H1 (cell line): Measurements from ENCODE around the gene IL27RA. TPM values are rescaled to one million over a fixed set of nuclear protein-coding genes. Genes with fewer than 3 reads are reported as not detected.

Experiments
- CTCF ChIA-PET: fragments of 300-600 bp; sonication (Branson Sonifier 250); formaldehyde crosslinking; loops from one replicate; lab custom pipeline; 2021; ENCODE audit not compliant: partially characterized antibody; lab: Charles Lee
- POLR2A ChIA-PET: fragments of 300-600 bp; sonication (Branson Sonifier 250); formaldehyde crosslinking; loops from one replicate; lab custom pipeline; 2021; ENCODE audit warnings: inconsistent platforms; ENCODE audit not compliant: partially characterized antibody; lab: Charles Lee
- DNase-seq, 2 experiments: peaks; one replicate each; pipeline versions ENCODE4 v3.0.0 to v3.0.0-alpha.2; 2010 to 2022; ENCODE audit warnings: low spot score in 2 of 2, low read depth in 1 of 2, mixed read lengths in 1 of 2
- FAIRE-seq: peaks from 2 replicates; lab custom pipeline; 2011; peaks lifted over from hg19 to GRCh38; lab: Jason Lieb, UNC
- H2AFZ ChIP-seq: 2 replicates; pipeline ENCODE4 v1.8.1; 2012; ENCODE audit warnings: low read length, inconsistent platforms
- H2AK5ac ChIP-seq: 2 replicates; pipeline ENCODE4 v1.6.1; 2013; ENCODE audit warnings: low read depth, low read length
- H2BK120ac ChIP-seq: replicated peaks from 2 replicates; pipeline ENCODE3; 2013; ENCODE audit warnings: low read depth, low read length, inconsistent platforms
- H2BK12ac ChIP-seq: 2 replicates; pipeline ENCODE4 v1.6.1; 2013; ENCODE audit warnings: low read depth, low read length
- H2BK15ac ChIP-seq: 2 replicates; pipeline ENCODE4 v1.6.1; 2013; ENCODE audit warnings: low read length
- H2BK20ac ChIP-seq: 2 replicates; pipeline ENCODE4 v1.6.1; 2013; ENCODE audit warnings: low read length
- H2BK5ac ChIP-seq: 2 replicates; pipeline ENCODE4 v1.6.1; 2013; ENCODE audit warnings: low read depth, low read length
- H3K14ac ChIP-seq: 2 replicates; pipeline ENCODE4 v1.6.1; 2013; ENCODE audit warnings: inconsistent platforms; ENCODE audit not compliant: insufficient read length
- H3K18ac ChIP-seq: 2 replicates; pipeline ENCODE4 v1.6.1; 2013; ENCODE audit warnings: low read length; ENCODE audit errors: extremely low read depth
- H3K23ac ChIP-seq: 2 replicates; pipeline ENCODE4 v1.6.1; 2013; ENCODE audit warnings: inconsistent platforms; ENCODE audit not compliant: insufficient read length
- H3K23me2 ChIP-seq: 2 replicates; pipeline ENCODE4 v1.6.1; 2013; ENCODE audit warnings: low read depth, low read length
- H3K27ac ChIP-seq: 2 replicates; pipeline ENCODE4 v1.6.1; 2011; ENCODE audit warnings: low read depth, low read length, inconsistent platforms
- H3K27me3 ChIP-seq, 4 experiments: replicated peaks in 1 of 4; 1 replicate in 1 of 4; 2 replicates in 3 of 4; pipeline versions ENCODE4 v1.6.1 to v1.8.1; 2011 to 2013; ENCODE audit warnings: low read length in 3 of 4, mild to moderate bottlenecking in 3 of 4, inconsistent platforms in 2 of 4, mixed read lengths in 2 of 4, moderate library complexity in 1 of 4; ENCODE audit not compliant: control insufficient read depth in 3 of 4, insufficient read depth in 3 of 4; ENCODE audit errors: extremely low read depth in 1 of 4
- H3K36me3 ChIP-seq, 4 experiments: 2 replicates each; pipeline versions ENCODE4 v1.6.1 to v1.8.1; 2011 to 2013; ENCODE audit warnings: mild to moderate bottlenecking in 4 of 4, low read length in 3 of 4, moderate library complexity in 2 of 4, control low read depth in 1 of 4, inconsistent platforms in 1 of 4; ENCODE audit not compliant: insufficient read depth in 4 of 4, control insufficient read depth in 2 of 4
- H3K4ac ChIP-seq: replicated peaks from 2 replicates; pipeline ENCODE3; 2013; ENCODE audit warnings: low read length, low read depth, mixed read lengths, inconsistent platforms; ENCODE audit not compliant: insufficient read length
- H3K4me1 ChIP-seq, 4 experiments: replicated peaks in 1 of 4; 1 replicate in 1 of 4; 2 replicates in 3 of 4; pipeline versions ENCODE4 v1.6.1 to v1.8.1; 2011 to 2013; ENCODE audit warnings: low read length in 3 of 4, inconsistent platforms in 2 of 4, mixed read lengths in 1 of 4; ENCODE audit not compliant: insufficient read depth in 4 of 4, control insufficient read depth in 3 of 4
- H3K4me2 ChIP-seq, 2 experiments: 2 replicates each; pipeline versions ENCODE4 v1.6.1 to v1.8.1; 2011 to 2013; ENCODE audit warnings: low read depth in 2 of 2, low read length in 2 of 2, control low read depth in 1 of 2, inconsistent platforms in 1 of 2, mild to moderate bottlenecking in 1 of 2; ENCODE audit not compliant: insufficient read depth in 1 of 2
- H3K4me3 ChIP-seq, 4 experiments: fragments of 200-600, 300-600 bp in 1 of 4; sonication (generic), shearing (Covaris generic), sonication (Bioruptor Twin) in 1 of 4; 2 replicates each; pipeline versions ENCODE4 v1.5.1 to v1.8.1; 2011 to 2016; ENCODE audit warnings: low read length in 4 of 4, low read depth in 3 of 4, control low read depth in 2 of 4, inconsistent platforms in 2 of 4, mild to moderate bottlenecking in 2 of 4, mixed read lengths in 1 of 4, moderate library complexity in 1 of 4; ENCODE audit not compliant: insufficient read depth in 2 of 4; ENCODE audit errors: extremely low read depth in 1 of 4
- H3K56ac ChIP-seq: replicated peaks from 2 replicates; pipeline ENCODE3; 2013; ENCODE audit warnings: low read depth, mild to moderate bottlenecking, mixed read lengths, low read length, inconsistent platforms; ENCODE audit not compliant: insufficient read length
- H3K79me1 ChIP-seq: 2 replicates; pipeline ENCODE4 v1.6.1; 2013; ENCODE audit warnings: low read depth, low read length, control low read depth
- H3K79me2 ChIP-seq, 2 experiments: 2 replicates each; pipeline versions ENCODE4 v1.6.1 to v1.8.1; 2012 to 2013; ENCODE audit warnings: low read length in 2 of 2, mild to moderate bottlenecking in 2 of 2, inconsistent platforms in 1 of 2; ENCODE audit not compliant: insufficient read depth in 2 of 2, control insufficient read depth in 1 of 2
- H3K9ac ChIP-seq, 4 experiments: replicated peaks in 1 of 4; 1 replicate in 1 of 4; 2 replicates in 3 of 4; pipeline versions ENCODE4 v1.6.1 to v1.8.1; 2011 to 2013; ENCODE audit warnings: low read depth in 3 of 4, low read length in 3 of 4, control low read depth in 2 of 4, mild to moderate bottlenecking in 2 of 4, moderate library complexity in 2 of 4, inconsistent platforms in 1 of 4; ENCODE audit errors: extremely low read depth in 1 of 4
- H3K9me3 ChIP-seq, 2 experiments: 2 replicates each; pipeline versions ENCODE4 v1.6.1 to v1.8.1; 2012 to 2013; ENCODE audit warnings: mild to moderate bottlenecking in 2 of 2, moderate library complexity in 2 of 2, control low read depth in 1 of 2, inconsistent platforms in 1 of 2, low read depth in 1 of 2, low read length in 1 of 2, mixed read lengths in 1 of 2; ENCODE audit not compliant: insufficient read depth in 2 of 2
- H4K20me1 ChIP-seq, 2 experiments: replicated peaks in 1 of 2; 2 replicates each; pipeline versions ENCODE3 to v1.8.1; 2011 to 2013; ENCODE audit warnings: inconsistent platforms in 2 of 2, low read length in 2 of 2, mild to moderate bottlenecking in 1 of 2; ENCODE audit not compliant: insufficient read depth in 2 of 2, control insufficient read depth in 1 of 2
- H4K5ac ChIP-seq: 2 replicates; pipeline ENCODE4 v1.6.1; 2013; ENCODE audit warnings: low read length, low read depth, mixed read lengths, inconsistent platforms; ENCODE audit not compliant: insufficient read length
- H4K8ac ChIP-seq: 2 replicates; pipeline ENCODE4 v1.8.0; 2013; ENCODE audit warnings: mild to moderate bottlenecking, moderate library complexity, low read length, inconsistent platforms; ENCODE audit not compliant: insufficient read depth; ENCODE audit errors: extremely low read depth
- H4K91ac ChIP-seq: replicated peaks from 2 replicates; pipeline ENCODE3; 2013; ENCODE audit warnings: low read length, mixed read lengths, inconsistent platforms; ENCODE audit not compliant: insufficient read length
- CHD2 ChIP-seq: IDR thresholded peaks from 2 replicates; pipeline ENCODE4 v1.6.1; 2012; ENCODE audit warnings: low read length, improper control_type of control experiment
- RFX5 ChIP-seq: IDR thresholded peaks from 2 replicates; pipeline ENCODE4 v1.6.1; 2011; ENCODE audit warnings: low read depth, low read length, improper control_type of control experiment, borderline replicate concordance
- SP2 ChIP-seq: IDR thresholded peaks from 2 replicates; pipeline ENCODE4 v1.6.1; 2012; ENCODE audit warnings: mild to moderate bottlenecking, low read length, inconsistent platforms
- SP4 ChIP-seq: IDR thresholded peaks from 2 replicates; pipeline ENCODE4 v1.6.1; 2012; ENCODE audit warnings: low read length, inconsistent platforms
- WGBS, 2 experiments: shearing (Covaris generic) in 1 of 2; methylation state at CpG; one replicate each; pipeline versions ENCODE4 v1.1.6 to v1.1.7; 2013 to 2015; ENCODE audit warnings: low lambda C conversion rate in 2 of 2, mixed read lengths in 2 of 2, inconsistent platforms in 1 of 2, low coverage in 1 of 2, missing lambda C conversion rate in 1 of 2; ENCODE audit not compliant: insufficient replicate concordance in 2 of 2, insufficient coverage in 1 of 2, insufficient read length in 1 of 2; ENCODE audit errors: extremely low coverage in 1 of 2, missing lambda C conversion rate in 1 of 2; 5-methylcytosine and 5-hydroxymethylcytosine counted together
- polyA plus RNA-seq, 7 experiments: library from polyadenylated mRNA; depleted of rRNA in 3 of 7; stranded (reverse) in 5 of 7; unstranded in 2 of 7; fragments of >200 nt in 5 of 7; fragments of 200-250 nt in 2 of 7; gene quantifications; 1 replicate in 5 of 7; 2 replicates in 1 of 7; 4 replicates in 1 of 7; pipeline versions ENCODE4 v1.2.1 to v1.2.3, GENCODE V29; 2011 to 2013; ENCODE audit warnings: missing spikeins in 2 of 7, mixed read lengths in 2 of 7
- total RNA-seq: library from RNA; stranded (reverse); fragmentation: NEBNext Ultra II Directional; extraction: Animal tissue kit (Norgen Biotek cat#: 25700); gene quantifications from 2 replicates; pipeline ENCODE4 v1.2.1, GENCODE V29; 2021

The IL27RA gene
- total and polyA plus RNA-seq, 2 of the 8 experiments (the other 6 are each of a cell fraction or from before 2014, with no cell fraction given): 9.9 to 14.7 TPM

DNA sequence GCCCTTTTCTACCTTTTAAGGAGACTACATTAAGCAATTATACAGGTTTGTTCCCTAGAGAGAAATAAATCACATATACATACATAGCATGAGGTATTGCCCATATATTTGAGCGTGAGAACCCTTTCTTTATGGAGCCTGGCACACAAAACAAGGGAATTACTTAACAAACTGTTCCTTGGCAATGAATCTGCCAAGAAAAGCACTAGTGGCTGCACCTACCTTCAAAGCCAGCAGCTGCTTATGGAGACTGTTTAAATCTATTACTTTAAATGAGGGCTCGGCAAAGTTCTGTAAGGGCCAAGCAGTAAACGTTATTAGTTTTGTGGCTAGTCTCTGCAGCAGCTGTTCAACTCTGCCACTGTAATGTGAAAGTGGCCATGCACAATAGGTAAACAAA lies 32.5 kb upstream of the IL27RA start:
- H2BK5ac ChIP-seq: no peak overlapping the region
- no peak overlapping the region for H2BK12ac ChIP-seq
- H2AK5ac ChIP-seq: no peak overlapping the region
- H3K36me3 ChIP-seq: peaks cover 0 to 7% (median 0%) of the 10 kb centered on the region in 4 experiments; a peak in 3 of 8 replicates
- H3K79me2 ChIP-seq: peaks cover 0 to 6% of the 10 kb centered on the region in 2 experiments; a peak in 2 of 4 replicates
- H3K79me1 ChIP-seq: peaks cover 9% of the 10 kb centered on the region
- no peak overlapping the region for H3K18ac ChIP-seq
- no peak overlapping the region for H2BK20ac ChIP-seq
- H3K9me3 ChIP-seq: peaks cover 6 to 12% of the 10 kb centered on the region in 2 experiments; a peak in 3 of 4 replicates
- FAIRE-seq (no peak), DNase-seq (no peak)
- H2BK120ac ChIP-seq: no peak overlapping the region
- no peak overlapping the region for H4K91ac ChIP-seq
- no peak overlapping the region for H2AFZ ChIP-seq
- no peak overlapping the region for H2BK15ac ChIP-seq
- H3K23ac ChIP-seq: no peak overlapping the region
- H3K23me2 ChIP-seq: no peaks in the 10 kb centered on the region
- no peak overlapping the region; a peak in 1 of 8 replicates for H3K4me3 ChIP-seq
- H3K27me3 ChIP-seq: no peaks in the 10 kb centered on the region
- 91% methylated on average over 3 of the region's 3 CpGs; no CpG with 5 or more reads in 1 of the 2 experiments for WGBS, 2 experiments
- no peak overlapping the region for H3K27ac ChIP-seq
- H4K20me1 ChIP-seq: peaks cover 0 to 3% of the 10 kb centered on the region in 2 experiments
- ChIA-PET CTCF (interaction anchor here (0.5 to 1.5 kb wide), 4 partner anchors 10 to 112 kb away, joined by 3 to 6 read pairs (median 4); partner anchors contain the start of gene IL27RA), POLR2A (interaction anchor here (4.7 kb wide), 1 partner anchor 7 kb away, joined by 16 read pairs; the partner anchor contains the start of gene RFX1)
- TF ChIP-seq SP4: no peak
- no peak for TF ChIP-seq RFX5
- no peak for TF ChIP-seq CHD2
- TF ChIP-seq SP2: no peak
- H3K4me2 ChIP-seq: no peak overlapping the region
- H4K8ac ChIP-seq: no peak overlapping the region
- no peaks in the 10 kb centered on the region; a peak in 3 of 7 replicates for H3K4me1 ChIP-seq
- no peak overlapping the region for H3K9ac ChIP-seq
- H3K14ac ChIP-seq: no peak overlapping the region
- H3K56ac ChIP-seq: no peak overlapping the region
- H4K5ac ChIP-seq: no peak overlapping the region
- H3K4ac ChIP-seq: no peak overlapping the region
